Astrocyte (in vitro differentiated cells and primary cell): Measurements from ENCODE around the gene CHEK2. TPM values are rescaled to one million over a fixed set of nuclear protein-coding genes. Genes with fewer than 3 reads are reported as not detected.

Source experiments
- DNase-seq: peaks from one replicate; pipeline ENCODE4 v3.0.0-alpha.2; 2010; ENCODE audit warnings: low read depth
- FAIRE-seq: peaks from 2 replicates; lab custom pipeline; 2011; peaks lifted over from hg19 to GRCh38; lab: Jason Lieb, UNC
- H2AFZ ChIP-seq: 2 replicates; pipeline ENCODE4 v1.6.0; 2012; ENCODE audit warnings: low read depth, low read length, inconsistent platforms
- H3K27ac ChIP-seq: 2 replicates; pipeline ENCODE4 v1.5.1; 2011; ENCODE audit warnings: low read depth, low read length, inconsistent platforms
- H3K27me3 ChIP-seq: 2 replicates; pipeline ENCODE4 v1.6.0; 2011; ENCODE audit warnings: low read length, inconsistent platforms; ENCODE audit not compliant: insufficient read depth
- H3K36me3 ChIP-seq: 2 replicates; pipeline ENCODE4 v1.5.1; 2011; ENCODE audit warnings: low read length, inconsistent platforms; ENCODE audit not compliant: insufficient read depth
- H3K4me1 ChIP-seq: 2 replicates; pipeline ENCODE4 v1.5.1; 2011; ENCODE audit warnings: low read length, inconsistent platforms; ENCODE audit not compliant: insufficient read depth
- H3K4me2 ChIP-seq: 2 replicates; pipeline ENCODE4 v1.6.0; 2012; ENCODE audit warnings: low read length, inconsistent platforms
- H3K4me3 ChIP-seq: 2 replicates; pipeline ENCODE4 v1.5.1; 2011; ENCODE audit warnings: low read depth, mild to moderate bottlenecking, low read length, inconsistent platforms; ENCODE audit not compliant: insufficient read depth
- H3K79me2 ChIP-seq: 2 replicates; pipeline ENCODE4 v1.6.0; 2012; ENCODE audit warnings: mild to moderate bottlenecking, low read length, inconsistent platforms; ENCODE audit not compliant: insufficient read depth
- H3K9ac ChIP-seq: 2 replicates; pipeline ENCODE4 v1.6.0; 2012; ENCODE audit warnings: mild to moderate bottlenecking, low read length, inconsistent platforms
- H3K9me3 ChIP-seq: 2 replicates; pipeline ENCODE4 v1.5.1; 2012; ENCODE audit warnings: low read depth, mild to moderate bottlenecking, low read length, inconsistent platforms; ENCODE audit not compliant: insufficient read depth
- H4K20me1 ChIP-seq: 2 replicates; pipeline ENCODE4 v1.6.0; 2012; ENCODE audit warnings: low read length, inconsistent platforms; ENCODE audit not compliant: insufficient read depth
- H3K27ac Mint-ChIP-seq: one replicate; pipeline ENCODE4 v1.8.0; 2021; ENCODE audit warnings: mild to moderate bottlenecking, mixed read lengths; ENCODE audit not compliant: unreplicated experiment
- H3K27me3 Mint-ChIP-seq: one replicate; pipeline ENCODE4 v1.8.0; 2021; ENCODE audit warnings: low read depth, mixed read lengths; ENCODE audit not compliant: unreplicated experiment
- H3K36me3 Mint-ChIP-seq: one replicate; pipeline ENCODE4 v1.8.0; 2021; ENCODE audit warnings: low read depth, mixed read lengths; ENCODE audit not compliant: unreplicated experiment
- H3K4me1 Mint-ChIP-seq: one replicate; pipeline ENCODE4 v1.8.0; 2021; ENCODE audit warnings: low read depth, mixed read lengths; ENCODE audit not compliant: unreplicated experiment
- H3K4me3 Mint-ChIP-seq: one replicate; pipeline ENCODE4 v1.8.0; 2021; ENCODE audit warnings: mild to moderate bottlenecking, moderate library complexity, mixed read lengths; ENCODE audit not compliant: unreplicated experiment
- H3K9me3 Mint-ChIP-seq: one replicate; pipeline ENCODE4 v1.8.0; 2021; ENCODE audit warnings: mild to moderate bottlenecking, mixed read lengths; ENCODE audit not compliant: unreplicated experiment
- EZH2 ChIP-seq: IDR thresholded peaks from 2 replicates; pipeline ENCODE4 v1.6.1; 2012; ENCODE audit warnings: mild to moderate bottlenecking, low read length, inconsistent platforms; ENCODE audit not compliant: insufficient read depth
- total RNA-seq: library from RNA; stranded (reverse); gene quantifications from 2 replicates; pipeline ENCODE4 v1.2.1, GENCODE V29; 2021
- TF ChIP-seq, protein P1 (sequence below): IDR thresholded peaks from 2 replicates; pipeline ENCODE4 v1.5.1; 2011; ENCODE audit warnings: low read depth, mild to moderate bottlenecking, inconsistent platforms, low read length, moderate library complexity; ENCODE audit not compliant: insufficient read depth

Gene CHEK2
- total RNA-seq, 1 donor from 2014 or later = 5.7 TPM

- no peaks in the 10 kb centered on the region for H3K4me1 Mint-ChIP-seq
- no peaks in the 10 kb centered on the region for H3K9me3 ChIP-seq
- no peaks in the 10 kb centered on the region for H3K27me3 Mint-ChIP-seq
- TF ChIP-seq, protein P1, sequence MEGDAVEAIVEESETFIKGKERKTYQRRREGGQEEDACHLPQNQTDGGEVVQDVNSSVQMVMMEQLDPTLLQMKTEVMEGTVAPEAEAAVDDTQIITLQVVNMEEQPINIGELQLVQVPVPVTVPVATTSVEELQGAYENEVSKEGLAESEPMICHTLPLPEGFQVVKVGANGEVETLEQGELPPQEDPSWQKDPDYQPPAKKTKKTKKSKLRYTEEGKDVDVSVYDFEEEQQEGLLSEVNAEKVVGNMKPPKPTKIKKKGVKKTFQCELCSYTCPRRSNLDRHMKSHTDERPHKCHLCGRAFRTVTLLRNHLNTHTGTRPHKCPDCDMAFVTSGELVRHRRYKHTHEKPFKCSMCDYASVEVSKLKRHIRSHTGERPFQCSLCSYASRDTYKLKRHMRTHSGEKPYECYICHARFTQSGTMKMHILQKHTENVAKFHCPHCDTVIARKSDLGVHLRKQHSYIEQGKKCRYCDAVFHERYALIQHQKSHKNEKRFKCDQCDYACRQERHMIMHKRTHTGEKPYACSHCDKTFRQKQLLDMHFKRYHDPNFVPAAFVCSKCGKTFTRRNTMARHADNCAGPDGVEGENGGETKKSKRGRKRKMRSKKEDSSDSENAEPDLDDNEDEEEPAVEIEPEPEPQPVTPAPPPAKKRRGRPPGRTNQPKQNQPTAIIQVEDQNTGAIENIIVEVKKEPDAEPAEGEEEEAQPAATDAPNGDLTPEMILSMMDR = no peak
- TF ChIP-seq EZH2 = no peak
- H3K9me3 Mint-ChIP-seq = no peaks in the 10 kb centered on the region
- H3K36me3 Mint-ChIP-seq = peaks cover 6% of the 10 kb centered on the region
- no peaks in the 10 kb centered on the region for H3K79me2 ChIP-seq
- no peak overlapping the region for H3K4me2 ChIP-seq
- H3K27ac Mint-ChIP-seq = no peak overlapping the region
- H3K27ac ChIP-seq = no peak overlapping the region
- FAIRE-seq (no peak), DNase-seq (no peak)
- H3K4me1 ChIP-seq = no peaks in the 10 kb centered on the region
- peaks cover 27% of the 10 kb centered on the region for H3K36me3 ChIP-seq
- H4K20me1 ChIP-seq = peaks cover 29% of the 10 kb centered on the region
- H2AFZ ChIP-seq = no peak overlapping the region
- H3K4me3 ChIP-seq = no peak overlapping the region
- H3K27me3 ChIP-seq = no peaks in the 10 kb centered on the region
- H3K9ac ChIP-seq = no peak overlapping the region
- no peak overlapping the region for H3K4me3 Mint-ChIP-seq
Measured at GRCh38 chr22:28788601-28789000, 47.0 kb upstream of the CHEK2 start.

DNA sequence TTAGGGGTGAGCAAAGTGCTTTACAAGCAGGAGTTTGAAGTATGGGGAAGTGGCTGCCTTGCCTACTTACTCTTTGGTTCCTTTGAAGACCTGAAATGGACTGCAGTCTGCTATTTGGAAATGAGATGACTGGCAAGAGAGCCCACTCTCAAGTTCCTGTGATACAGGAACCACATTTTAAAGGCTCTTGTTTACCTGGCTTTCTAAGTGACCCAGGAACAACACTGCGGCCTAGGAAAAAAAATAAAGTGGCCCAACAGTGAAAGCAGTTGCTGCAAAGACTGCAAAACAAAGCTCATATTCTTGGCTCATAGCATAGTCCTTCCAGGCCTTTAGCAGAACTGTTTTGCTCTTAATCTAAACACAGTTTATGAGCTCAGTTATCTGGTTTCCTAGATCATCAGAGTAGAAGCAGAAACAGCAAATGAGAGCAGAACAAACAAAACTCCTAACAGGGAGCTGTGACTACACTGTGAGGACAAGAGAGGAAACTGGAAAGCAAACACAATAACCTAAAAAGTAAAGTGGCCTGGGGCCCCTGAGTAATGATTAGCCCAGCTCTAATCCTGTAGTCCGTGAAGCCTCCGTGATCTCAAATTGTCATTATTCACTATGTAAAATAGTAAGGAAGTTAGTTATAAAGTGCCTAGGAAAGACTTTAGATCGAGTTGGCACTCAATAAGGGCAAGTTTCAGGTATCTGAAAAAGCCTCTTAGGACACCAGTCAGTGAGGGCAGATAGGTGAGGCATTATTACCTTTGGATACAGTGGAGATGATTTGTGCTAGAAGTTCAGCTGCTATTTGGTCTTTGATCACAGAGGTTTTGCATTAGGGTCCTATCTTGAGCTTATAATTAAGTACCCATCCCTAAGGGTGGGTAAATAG, 42.4 kb upstream of the CHEK2 start:
- Histone ChIP-seq H4K20me1 (peaks cover 28% of the 10 kb centered on the region), H3K79me2 (peaks cover 18% of the 10 kb centered on the region), H3K9ac (no peak overlapping the region), H3K4me1 (no peaks in the 10 kb centered on the region), H3K27me3 (no peaks in the 10 kb centered on the region), H3K4me3 (no peak overlapping the region), H3K4me2 (no peak overlapping the region), H3K27ac (no peak overlapping the region), H3K9me3 (no peaks in the 10 kb centered on the region), H3K36me3 (peaks cover 31% of the 10 kb centered on the region), H2AFZ (no peak overlapping the region)
- TF ChIP-seq, protein P1 = no peak
- no peak for TF ChIP-seq EZH2
- Mint-ChIP-seq H3K9me3 (no peaks in the 10 kb centered on the region), H3K4me1 (no peaks in the 10 kb centered on the region), H3K4me3 (no peak overlapping the region), H3K36me3 (peaks cover 8% of the 10 kb centered on the region), H3K27me3 (no peaks in the 10 kb centered on the region), H3K27ac (no peak overlapping the region)
- FAIRE-seq (no peak), DNase-seq (no peak)

GRCh38 chr22:28780296-28780695, 38.7 kb upstream of the CHEK2 start:
- H3K4me1 ChIP-seq = no peaks in the 10 kb centered on the region
- TF ChIP-seq, protein P1 = no peak
- no peak for TF ChIP-seq EZH2
- peaks cover 30% of the 10 kb centered on the region for H4K20me1 ChIP-seq
- H3K79me2 ChIP-seq = peaks cover 53% of the 10 kb centered on the region
- H3K36me3 Mint-ChIP-seq = peaks cover 2% of the 10 kb centered on the region
- H3K4me2 ChIP-seq = no peak overlapping the region
- H3K4me3 Mint-ChIP-seq = no peak overlapping the region
- no peak overlapping the region for H3K9ac ChIP-seq
- no peak overlapping the region for H3K4me3 ChIP-seq
- H3K27me3 ChIP-seq = no peaks in the 10 kb centered on the region
- no peak overlapping the region for H3K27ac Mint-ChIP-seq
- H3K36me3 ChIP-seq = peaks cover 19% of the 10 kb centered on the region
- no peaks in the 10 kb centered on the region for H3K9me3 ChIP-seq
- DNase-seq = no peak
- H3K9me3 Mint-ChIP-seq = no peaks in the 10 kb centered on the region
- FAIRE-seq = no peak
- no peak overlapping the region for H2AFZ ChIP-seq
- H3K27ac ChIP-seq = no peak overlapping the region
- no peaks in the 10 kb centered on the region for H3K27me3 Mint-ChIP-seq
- no peaks in the 10 kb centered on the region for H3K4me1 Mint-ChIP-seq
